VCaP (cell line): ENCODE measurements around the gene TMEM62.

Source experiments
- H3K27ac ChIP-seq: fragments of 450-650 bp; 2 replicates; pipeline ENCODE4 v1.5.1; 2017
- CTCF ChIP-seq: fragments of 450-650 bp; conservative IDR thresholded peaks from 2 replicates; pipeline ENCODE4 v1.5.1; 2017; ENCODE audit warnings: mild to moderate bottlenecking, moderate library complexity

The TMEM62 gene

GRCh38 chr15:43185157-43186002, 52.0 kb downstream of the TMEM62 start, which contains the start of gene CCNDBP1:
Gene CCNDBP1, plus strand, starts transcription at chr15:43185403. Its CDS starts 96 bp downstream, at chr15:43185499.
- TF ChIP-seq CTCF = peak; percentile 22; the same call in 1 of the 2 replicates
- H3K27ac ChIP-seq = peak within 1 kb of the TSS; percentile 81

DNA sequence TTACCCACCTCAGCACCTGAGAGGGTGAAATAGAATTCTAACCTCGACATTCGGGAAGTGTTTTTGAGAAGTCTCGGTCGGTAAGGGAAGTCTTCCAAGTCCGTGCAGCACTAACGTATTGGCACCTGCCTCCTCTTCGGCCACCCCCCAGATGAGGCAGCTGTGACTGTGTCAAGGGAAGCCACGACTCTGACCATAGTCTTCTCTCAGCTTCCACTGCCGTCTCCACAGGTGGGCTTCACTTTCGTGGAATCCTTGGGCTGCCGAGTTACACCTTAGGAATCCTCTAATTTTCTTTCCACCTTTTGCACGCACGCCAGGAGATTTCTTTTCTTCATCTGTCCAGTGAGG, 52.6 kb downstream of the TMEM62 start:
- no peak for TF ChIP-seq CTCF
- peak overlapping the region; percentile 81 for H3K27ac ChIP-seq

DNA sequence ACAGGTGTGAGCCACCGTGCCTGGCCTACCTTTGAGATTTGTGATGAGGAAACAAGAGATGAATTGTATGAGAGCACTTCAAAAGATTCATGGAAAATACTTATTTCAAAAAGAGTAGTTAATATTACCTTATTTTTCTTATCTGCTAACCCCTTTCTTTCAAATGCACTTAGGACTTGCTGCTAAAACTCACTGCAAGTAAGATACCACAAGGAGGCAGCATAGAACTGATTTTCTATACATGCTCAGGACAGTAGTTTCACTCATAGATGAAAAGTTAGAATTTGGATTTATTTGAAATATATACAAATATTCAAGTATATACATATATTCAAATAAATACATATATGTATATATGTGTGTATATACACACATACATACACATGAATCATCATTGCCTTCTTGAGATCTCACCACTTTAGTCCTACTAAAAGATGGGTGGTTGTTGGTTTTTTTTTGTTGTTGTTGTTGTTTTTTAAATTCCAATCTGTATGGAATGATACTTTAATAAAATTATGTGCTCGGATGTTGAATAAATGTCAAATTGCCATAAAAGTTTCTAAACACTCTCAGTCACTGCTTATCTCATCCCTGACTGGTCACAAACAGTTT, 54.3 kb downstream of the TMEM62 start:
- no peak overlapping the region for H3K27ac ChIP-seq
- TF ChIP-seq CTCF = peak; percentile 77

GRCh38 chr15:43189296-43189695, 55.9 kb downstream of the TMEM62 start:
- TF ChIP-seq CTCF = no peak

DNA sequence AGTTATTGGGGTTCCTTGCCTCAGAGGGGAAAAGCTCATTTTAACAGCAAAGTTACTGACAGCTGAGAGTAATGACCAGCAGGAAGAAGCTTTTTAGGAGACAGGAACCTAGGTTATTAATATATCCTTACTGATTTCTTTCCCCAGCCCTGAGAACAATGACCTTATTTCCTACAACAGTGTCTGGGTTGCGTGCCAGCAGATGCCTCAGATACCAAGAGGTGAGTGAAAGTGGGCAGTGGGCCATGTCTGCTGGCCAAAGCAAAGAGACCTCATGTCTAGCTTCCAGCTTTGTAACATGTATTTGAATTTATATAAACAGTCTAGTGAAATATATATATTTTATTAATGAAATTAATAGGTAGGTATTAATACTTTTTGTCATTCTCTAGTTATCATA, 56.8 kb downstream of the TMEM62 start:
- no peak for TF ChIP-seq CTCF
- H3K27ac ChIP-seq = peak overlapping the region; percentile 43

More at GRCh38 chr15:43189296-43189695, 55.9 kb downstream of the TMEM62 start:
- H3K27ac ChIP-seq = peak overlapping the region; percentile 43; the same call in 1 of the 2 replicates

DNA sequence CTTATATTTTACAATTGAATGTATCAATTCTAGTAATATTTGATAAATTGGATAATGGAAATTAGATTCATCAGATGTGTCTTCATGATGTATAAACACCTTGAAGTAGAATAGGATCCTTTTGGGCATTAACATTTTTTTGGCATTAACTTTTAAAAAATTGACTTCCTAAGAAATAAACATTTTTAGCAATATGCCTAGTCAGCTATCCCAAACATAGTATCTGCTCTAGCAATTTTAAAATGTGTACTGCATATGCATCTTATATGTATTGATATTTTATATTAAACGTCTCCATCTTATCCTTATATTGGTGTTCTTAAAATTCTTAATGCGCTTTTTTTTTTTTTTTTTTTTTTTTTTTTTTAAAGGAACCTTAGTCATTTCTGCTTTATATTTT, 60.3 kb downstream of the TMEM62 start:
- H3K27ac ChIP-seq = no peak overlapping the region
- no peak for TF ChIP-seq CTCF

- TF ChIP-seq CTCF = no peak
- H3K27ac ChIP-seq = no peak overlapping the region
These were observed 61.4 kb downstream of the TMEM62 start for GRCh38 chr15:43194795-43195194.
